HepG2 (cell line): ENCODE data around the gene PAX7. TPM values are rescaled to one million over a fixed set of nuclear protein-coding genes. Genes with fewer than 3 reads are reported as not detected.

Experiments
- ATAC-seq: fragments of 200-7000 bp; cut with Tn5 transposase; 3 replicates; pipeline ENCODE4 v1.9.1; 2020; ENCODE audit warnings: mild to moderate bottlenecking, moderate library complexity
- BruUV-seq: library from RNA; stranded (reverse); fragments of 400-500 nt; replicated peaks from 2 replicates; lab custom pipeline; 2021; lab: Mats Ljungman, UMichigan
- CTCF ChIA-PET: fragments of 300-600 bp; formaldehyde crosslinking; extraction: SDS; loops from one replicate; lab custom pipeline; 2021; ENCODE audit warnings: low total read pairs, inconsistent platforms, low intra/inter-chr PET ratio; lab: Yijun Ruan, JAX
- POLR2A ChIA-PET: fragments of 350-600 bp; sonication (Branson Sonifier 250); formaldehyde crosslinking; loops from one replicate; lab custom pipeline; 2020; ENCODE audit warnings: antibody characterized with exemption, inconsistent platforms; lab: Yijun Ruan, JAX
- DNase-seq: peaks from one replicate; pipeline ENCODE4 v3.0.0-alpha.2; 2015; ENCODE audit warnings: low spot score
- FAIRE-seq: peaks from 3 replicates; lab custom pipeline; 2011; peaks lifted over from hg19 to GRCh38; lab: Jason Lieb, UNC
- H2AFZ ChIP-seq: one replicate; pipeline ENCODE4 v1.6.1; 2011; ENCODE audit warnings: low read length, inconsistent platforms
- H3K27ac ChIP-seq: fragments of 300-600 bp; 3 replicates; pipeline ENCODE4 v1.8.0; 2011; ENCODE audit warnings: mixed run types, mild to moderate bottlenecking, mixed read lengths, low read length, inconsistent platforms; ENCODE audit not compliant: insufficient read depth; ENCODE audit errors: extremely low read length
- H3K27me3 ChIP-seq, 2 experiments: fragments of 200-600 bp in 1 of 2; 2 replicates in 1 of 2; 3 replicates in 1 of 2; pipeline versions ENCODE4 v1.6.0 to v1.8.0; 2011; ENCODE audit warnings: low read length in 2 of 2, mild to moderate bottlenecking in 2 of 2, moderate library complexity in 2 of 2, inconsistent platforms in 1 of 2; ENCODE audit not compliant: insufficient read depth in 2 of 2, control insufficient read depth in 1 of 2
- H3K36me3 ChIP-seq, 2 experiments: fragments of 200-600 bp in 1 of 2; replicated peaks in 1 of 2; 2 replicates in 1 of 2; 3 replicates in 1 of 2; pipeline versions ENCODE4 v1.5.1 to v1.8.0; 2011; ENCODE audit warnings: low read length in 2 of 2, inconsistent platforms in 1 of 2; ENCODE audit not compliant: insufficient read depth in 2 of 2, control insufficient read depth in 1 of 2
- H3K4me1 ChIP-seq: 2 replicates; pipeline ENCODE4 v1.5.1; 2012; ENCODE audit warnings: low read length, inconsistent platforms; ENCODE audit not compliant: insufficient read depth
- H3K4me2 ChIP-seq: 2 replicates; pipeline ENCODE4 v1.6.0; 2011; ENCODE audit warnings: low read depth, low read length, inconsistent platforms
- H3K4me3 ChIP-seq, 3 experiments: fragments of 200-600 bp in 1 of 3; sonication (generic), shearing (Covaris generic) in 1 of 3; replicated peaks in 1 of 3; 2 replicates each; pipeline ENCODE4 v1.5.1; 2011 to 2016; ENCODE audit warnings: low read length in 3 of 3, inconsistent platforms in 2 of 3, low read depth in 2 of 3, mild to moderate bottlenecking in 2 of 3, control low read depth in 1 of 3, mixed read lengths in 1 of 3; ENCODE audit not compliant: insufficient read depth in 1 of 3
- H3K79me2 ChIP-seq: one replicate; pipeline ENCODE4 v1.6.1; 2011; ENCODE audit warnings: low read length, inconsistent platforms; ENCODE audit not compliant: insufficient read depth
- H3K9ac ChIP-seq: 2 replicates; pipeline ENCODE4 v1.6.0; 2011; ENCODE audit warnings: mild to moderate bottlenecking, low read depth, low read length, inconsistent platforms; ENCODE audit not compliant: insufficient read depth
- H3K9me3 ChIP-seq: 2 replicates; pipeline ENCODE4 v1.5.1; 2012; ENCODE audit warnings: mild to moderate bottlenecking, low read length
- H4K20me1 ChIP-seq: 2 replicates; pipeline ENCODE4 v1.6.0; 2011; ENCODE audit warnings: inconsistent platforms, mild to moderate bottlenecking, low read length, moderate library complexity; ENCODE audit not compliant: insufficient read depth
- GTF3A ChIP-seq: sonication (generic); formaldehyde crosslinking; conservative IDR thresholded peaks from 2 replicates; pipeline ENCODE4 v1.4.0; 2020; ENCODE audit warnings: mild to moderate bottlenecking, missing genetic modification reagents
- IRX3 ChIP-seq: sonication (generic); formaldehyde crosslinking; IDR thresholded peaks from 2 replicates; pipeline ENCODE4 v1.8.1; 2023; ENCODE audit warnings: mild to moderate bottlenecking, low read depth, missing genetic modification reagents, borderline replicate concordance
- MATR3 ChIP-seq: sonication (generic); formaldehyde crosslinking; IDR thresholded peaks from 2 replicates; pipeline ENCODE4 v1.4.0; 2020; ENCODE audit warnings: missing genetic modification reagents
- NFKBIZ ChIP-seq: IDR thresholded peaks from 2 replicates; pipeline ENCODE4 v1.6.1; 2018; ENCODE audit warnings: missing genetic modification reagents, missing compliant biosample characterization
- NR2F2 ChIP-seq: IDR thresholded peaks from 2 replicates; pipeline ENCODE4 v1.6.1; 2012; ENCODE audit warnings: low read depth, inconsistent platforms, borderline replicate concordance
- SALL2 ChIP-seq: sonication (generic); formaldehyde crosslinking; IDR thresholded peaks from 2 replicates; pipeline ENCODE4 v1.8.1; 2023; ENCODE audit warnings: mild to moderate bottlenecking, missing genetic modification reagents, inconsistent platforms
- SIN3A ChIP-seq: IDR thresholded peaks from 2 replicates; pipeline ENCODE4 v1.6.1; 2011; ENCODE audit warnings: low read depth, mild to moderate bottlenecking, control low read depth, low read length, borderline replicate concordance
- SRSF9 ChIP-seq: fragments of 200-400 bp; formaldehyde crosslinking; IDR thresholded peaks from 2 replicates; pipeline ENCODE4 v1.6.1; 2018; ENCODE audit warnings: borderline replicate concordance, mild to moderate bottlenecking, low read depth, low read length; ENCODE audit not compliant: insufficient read depth, poor library complexity, severe bottlenecking
- SSRP1 ChIP-seq: IDR thresholded peaks from 2 replicates; pipeline ENCODE4 v1.6.1; 2016; ENCODE audit warnings: control low read depth
- TARDBP ChIP-seq: sonication (generic); formaldehyde crosslinking; IDR thresholded peaks from 2 replicates; pipeline ENCODE4 v1.8.0; 2022; ENCODE audit warnings: mild to moderate bottlenecking, missing genetic modification reagents
- ZC3H4 ChIP-seq: sonication (generic); formaldehyde crosslinking; IDR thresholded peaks from 2 replicates; pipeline ENCODE4 v1.4.0; 2020; ENCODE audit warnings: missing genetic modification reagents, borderline replicate concordance
- ZKSCAN1 ChIP-seq: fragments of 150-350 bp; IDR thresholded peaks from 2 replicates; pipeline ENCODE4 v1.6.1; 2014; ENCODE audit warnings: low read length
- ZNF232 ChIP-seq: sonication (generic); formaldehyde crosslinking; IDR thresholded peaks from 2 replicates; pipeline ENCODE4 v1.4.0; 2020; ENCODE audit warnings: missing genetic modification reagents, borderline replicate concordance
- ZNF530 ChIP-seq: sonication (generic); formaldehyde crosslinking; IDR thresholded peaks from 2 replicates; pipeline ENCODE4 v1.5.0; 2020; ENCODE audit warnings: low read depth, mild to moderate bottlenecking, missing genetic modification reagents
- ZNF543 ChIP-seq: sonication (generic); formaldehyde crosslinking; IDR thresholded peaks from 2 replicates; pipeline ENCODE4 v1.4.0; 2020; ENCODE audit warnings: mild to moderate bottlenecking, missing genetic modification reagents
- ZNF672 ChIP-seq: sonication (generic); formaldehyde crosslinking; IDR thresholded peaks from 2 replicates; pipeline ENCODE4 v1.8.1; 2022; ENCODE audit warnings: missing genetic modification reagents
- ZNF674 ChIP-seq: sonication (generic); formaldehyde crosslinking; IDR thresholded peaks from 2 replicates; pipeline ENCODE4 v1.5.0; 2020; ENCODE audit warnings: low read depth, mild to moderate bottlenecking, missing genetic modification reagents
- WGBS: methylation state at CpG from one replicate; pipeline ENCODE4 v1.1.6; 2017; ENCODE audit warnings: low lambda C conversion rate; 5-methylcytosine and 5-hydroxymethylcytosine counted together
- in situ Hi-C: cut with HindIII; loops from 2 replicates; pipeline ENCODE4 v1.10.0; 2017; ENCODE audit warnings: low pct_unique_long_range_greater_than_20kb; ENCODE audit not compliant: extremely low pct_ligation_motif_present
- intact Hi-C: fragments of 100-400 bp; cut with micrococcal nuclease; formaldehyde crosslinking; loops from one replicate; pipeline ENCODE4 v1.10.0; 2022; ENCODE audit not compliant: unreplicated experiment
- polyA plus RNA-seq, 8 experiments: library from polyadenylated mRNA; depleted of rRNA in 3 of 8; stranded (reverse) in 7 of 8; unstranded in 1 of 8; fragments of >200 nt; fragmentation: Illumina TruSeq in 4 of 8; extraction: Trizol in 4 of 8; gene quantifications; 2 replicates each; pipeline versions ENCODE4 v1.2.1 to v1.2.3, GENCODE V29; 2011 to 2016; ENCODE audit warnings: low read depth in 4 of 8, missing spikeins in 1 of 8, mixed read lengths in 1 of 8; ENCODE audit not compliant: insufficient read depth in 1 of 8
- total RNA-seq, 5 experiments: library from RNA; depleted of rRNA; stranded (reverse); fragments of >200 nt; fragmentation: Illumina TruSeq; extraction: Trizol; gene quantifications; 2 replicates each; pipeline ENCODE4 v1.2.3, GENCODE V29; 2016; ENCODE audit warnings: low read depth in 1 of 5
- TF ChIP-seq, protein P1 (sequence below): IDR thresholded peaks from 2 replicates; pipeline ENCODE4 v1.6.1; 2016; ENCODE audit warnings: missing genetic modification reagents, missing compliant biosample characterization

Gene PAX7
- total and polyA plus RNA-seq, 2 of the 13 experiments (the other 11 are each of a cell fraction or from before 2014, with no cell fraction given) = not detected

DNA sequence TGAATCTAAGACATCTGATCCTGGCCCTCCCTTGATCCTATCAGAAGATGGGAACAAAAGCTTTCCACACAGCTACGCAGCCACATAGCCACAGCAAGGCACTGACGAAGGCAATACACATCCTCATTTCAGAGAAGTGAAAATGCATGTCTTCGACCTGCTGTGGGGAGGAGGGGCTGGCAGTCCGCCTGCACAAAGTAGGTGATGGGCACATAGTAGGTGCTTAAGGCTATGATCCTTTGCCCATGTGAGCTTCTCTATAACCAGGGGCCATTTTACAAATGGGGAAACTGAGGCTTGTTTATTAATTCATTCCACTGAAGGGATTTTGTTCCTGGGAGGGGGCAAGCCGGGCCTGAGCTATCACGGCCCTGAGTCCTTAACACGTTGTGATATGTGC lies 94.2 kb downstream of the PAX7 start:
- CTCF ChIA-PET = no interaction called here
- WGBS = 36% methylated on average over 4 of the region's 7 CpGs

DNA sequence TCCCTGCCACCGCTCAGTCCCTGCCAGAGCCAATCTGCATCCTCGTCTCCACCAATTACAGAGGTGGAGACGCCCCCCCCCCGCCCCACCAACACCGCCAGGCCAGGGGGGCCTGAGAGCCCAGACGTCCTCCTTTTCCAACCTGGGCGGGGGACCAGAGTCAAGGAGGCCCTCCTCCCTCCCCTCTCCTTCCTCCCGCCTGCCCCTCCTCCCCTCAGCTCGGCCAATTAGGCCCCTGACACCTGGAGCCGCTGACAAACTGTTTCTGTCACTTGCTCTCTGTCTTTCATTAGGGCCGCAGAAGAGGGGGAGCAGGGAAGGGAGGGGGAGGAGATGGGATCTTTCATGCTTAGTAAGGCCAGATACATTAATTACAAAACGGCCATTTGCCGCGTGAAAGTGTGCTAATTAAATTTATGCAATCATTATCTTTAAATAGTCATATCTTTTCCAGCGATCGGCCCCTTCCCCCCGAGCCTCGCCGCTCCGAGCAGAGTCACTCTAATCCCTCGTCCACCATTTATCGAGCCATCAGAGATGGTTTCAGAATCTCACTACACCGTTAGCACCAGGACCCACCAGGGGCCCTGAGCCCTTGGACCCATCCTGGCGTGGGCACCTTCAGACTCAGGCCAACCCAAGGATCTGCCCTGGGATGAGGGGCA lies 94.7 kb downstream of the PAX7 start:
- no TSS peak for BruUV-seq
- ChIA-PET CTCF (no interaction called here), POLR2A (no interaction called here)
- Histone ChIP-seq H3K4me1 (no peaks in the 10 kb centered on the region), H3K4me2 (no peak overlapping the region), H3K79me2 (no peaks in the 10 kb centered on the region), H3K27ac (no peak overlapping the region), H3K9ac (no peak overlapping the region), H3K36me3 (no peaks in the 10 kb centered on the region), H3K9me3 (no peaks in the 10 kb centered on the region), H4K20me1 (no peaks in the 10 kb centered on the region), H3K27me3 (peaks cover 2 to 90% of the 10 kb centered on the region in 2 experiments; a peak in 4 of 5 replicates), H2AFZ (no peak overlapping the region), H3K4me3 (no peak overlapping the region)
- 13% methylated on average over 19 of the region's 24 CpGs for WGBS
- DNase-seq (no peak), ATAC-seq (no peak), FAIRE-seq (no peak)
- in situ Hi-C loops = no loop called here
- intact Hi-C loops = no loop called here
- TF ChIP-seq ZNF672 = no peak
- no peak for TF ChIP-seq SIN3A
- no peak for TF ChIP-seq ZNF530 (CRISPR knock-in tag)
- TF ChIP-seq ZNF674 (CRISPR knock-in tag) = no peak
- TF ChIP-seq SRSF9 = no peak
- no peak for TF ChIP-seq ZNF232 (CRISPR knock-in tag)
- TF ChIP-seq ZC3H4 (CRISPR knock-in tag) = no peak
- TF ChIP-seq SALL2 = no peak
- no peak for TF ChIP-seq SSRP1 (CRISPR knock-in tag)
- TF ChIP-seq GTF3A (CRISPR knock-in tag) = no peak
- no peak for TF ChIP-seq NFKBIZ
- no peak for TF ChIP-seq MATR3 (CRISPR knock-in tag)
- no peak for TF ChIP-seq TARDBP (CRISPR knock-in tag)
- no peak for TF ChIP-seq NR2F2
- TF ChIP-seq, protein P1, sequence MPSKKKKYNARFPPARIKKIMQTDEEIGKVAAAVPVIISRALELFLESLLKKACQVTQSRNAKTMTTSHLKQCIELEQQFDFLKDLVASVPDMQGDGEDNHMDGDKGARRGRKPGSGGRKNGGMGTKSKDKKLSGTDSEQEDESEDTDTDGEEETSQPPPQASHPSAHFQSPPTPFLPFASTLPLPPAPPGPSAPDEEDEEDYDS = no peak
- TF ChIP-seq ZNF543 (CRISPR knock-in tag) = no peak

More for the DNA sequence above, 94.2 kb downstream of the PAX7 start:
- H3K27me3 ChIP-seq = peaks cover 2 to 90% of the 10 kb centered on the region in 2 experiments; a peak in 4 of 5 replicates
- ATAC-seq (no peak), FAIRE-seq (no peak), DNase-seq (no peak)
- no peaks in the 10 kb centered on the region for H4K20me1 ChIP-seq
- BruUV-seq = no TSS peak
- H3K36me3 ChIP-seq = no peaks in the 10 kb centered on the region
- no peaks in the 10 kb centered on the region for H3K79me2 ChIP-seq
- in situ Hi-C loops = no loop called here
- TF ChIP-seq IRX3 (CRISPR knock-in tag) (no peak), ZKSCAN1 (peak; percentile 36; the same call in 1 of the 2 replicates)
- POLR2A ChIA-PET = no interaction called here
- no peaks in the 10 kb centered on the region for H3K4me1 ChIP-seq
- H3K4me2 ChIP-seq = no peak overlapping the region
- no peak overlapping the region for H2AFZ ChIP-seq
- no peak overlapping the region for H3K27ac ChIP-seq
- no peak overlapping the region for H3K9ac ChIP-seq
- H3K4me3 ChIP-seq = no peak overlapping the region
- intact Hi-C loops = no loop called here
- no peaks in the 10 kb centered on the region for H3K9me3 ChIP-seq
